Stimulated activated CD8-positive, alpha-beta memory T cell treated with anti-CD3 and anti-CD28 coated beads, Interleukin-4, amount 100 ng/mL, for 48 hours (primary cell): ENCODE data around the gene ME3.
A peak's percentile ranks its signal among the peaks of the same experiment; 100 is the strongest.
"Not testable (repeated sequence)": the region's sequence is repeated elsewhere in the genome, so short reads cannot be mapped to it uniquely, and the experiment has no call there.

ENCODE experiments used
- DNase-seq: peaks from one replicate; pipeline ENCODE4 v3.0.0-alpha.2; 2020

The ME3 gene

DNA sequence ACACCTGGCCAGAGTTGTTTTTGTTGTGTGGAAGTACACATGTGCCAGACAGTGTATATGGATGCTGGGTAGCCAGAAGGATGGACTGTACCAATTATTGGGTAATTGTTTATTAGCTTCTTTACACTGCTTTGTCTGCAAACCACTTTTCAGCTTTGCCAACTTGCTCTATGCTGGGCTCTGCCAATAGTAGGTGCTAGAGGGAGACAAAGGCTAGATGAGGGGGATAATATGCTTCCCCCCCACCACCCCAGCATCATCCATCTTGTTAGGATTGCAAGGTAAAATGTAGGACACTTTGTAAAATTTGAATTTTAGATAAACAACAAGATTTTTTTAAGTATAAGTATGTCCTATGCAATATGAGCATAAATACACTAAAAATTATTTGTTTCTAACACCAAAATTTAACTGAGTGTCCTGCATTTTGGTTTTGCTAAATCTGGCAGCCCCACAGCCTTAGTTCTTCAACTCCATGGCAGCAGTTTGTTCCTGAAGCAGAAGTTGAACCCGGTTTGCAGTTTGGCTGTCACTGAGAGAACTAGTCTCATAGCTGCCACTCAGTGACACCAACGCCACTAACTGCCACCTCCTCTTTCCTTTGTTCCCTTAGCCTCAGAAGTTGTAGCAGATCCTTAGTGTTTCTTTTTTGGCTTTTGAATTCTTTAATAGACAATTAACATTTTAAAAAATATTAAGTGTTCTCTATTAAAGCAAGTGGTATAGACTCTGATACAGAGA lies 219.0 kb downstream of the ME3 start:
- DNase-seq: no peak

DNA sequence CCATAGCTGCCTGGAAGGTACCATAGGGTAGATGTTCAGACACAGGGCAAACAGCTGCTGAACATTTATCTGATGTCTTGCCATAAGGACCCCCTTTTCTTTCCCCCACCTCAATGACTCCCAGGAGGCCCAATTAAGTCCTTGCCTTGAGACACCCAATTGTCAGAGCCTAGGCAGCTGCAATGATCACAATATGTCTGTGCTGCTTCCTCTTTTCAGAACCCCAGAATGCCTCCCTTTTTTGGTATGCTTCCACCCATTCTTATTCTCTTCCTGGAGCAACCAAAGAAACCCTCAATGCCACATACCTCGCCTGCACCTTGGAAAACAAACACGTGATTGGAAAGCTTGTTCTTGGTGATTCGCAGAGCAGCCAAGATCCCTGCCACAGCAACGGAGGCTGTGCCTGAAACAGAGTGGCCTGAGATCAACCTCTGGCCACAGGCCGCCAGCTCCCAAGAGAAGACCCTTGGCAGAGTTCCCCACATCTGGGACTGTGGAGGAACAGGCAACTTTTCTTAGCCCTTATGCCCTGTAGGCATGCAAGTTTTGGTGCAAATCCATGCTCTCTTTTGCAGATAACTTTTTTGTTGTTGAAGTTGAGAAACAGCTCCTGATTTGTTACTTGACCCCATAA lies 222.3 kb downstream of the ME3 start:
- no peak for DNase-seq

DNA sequence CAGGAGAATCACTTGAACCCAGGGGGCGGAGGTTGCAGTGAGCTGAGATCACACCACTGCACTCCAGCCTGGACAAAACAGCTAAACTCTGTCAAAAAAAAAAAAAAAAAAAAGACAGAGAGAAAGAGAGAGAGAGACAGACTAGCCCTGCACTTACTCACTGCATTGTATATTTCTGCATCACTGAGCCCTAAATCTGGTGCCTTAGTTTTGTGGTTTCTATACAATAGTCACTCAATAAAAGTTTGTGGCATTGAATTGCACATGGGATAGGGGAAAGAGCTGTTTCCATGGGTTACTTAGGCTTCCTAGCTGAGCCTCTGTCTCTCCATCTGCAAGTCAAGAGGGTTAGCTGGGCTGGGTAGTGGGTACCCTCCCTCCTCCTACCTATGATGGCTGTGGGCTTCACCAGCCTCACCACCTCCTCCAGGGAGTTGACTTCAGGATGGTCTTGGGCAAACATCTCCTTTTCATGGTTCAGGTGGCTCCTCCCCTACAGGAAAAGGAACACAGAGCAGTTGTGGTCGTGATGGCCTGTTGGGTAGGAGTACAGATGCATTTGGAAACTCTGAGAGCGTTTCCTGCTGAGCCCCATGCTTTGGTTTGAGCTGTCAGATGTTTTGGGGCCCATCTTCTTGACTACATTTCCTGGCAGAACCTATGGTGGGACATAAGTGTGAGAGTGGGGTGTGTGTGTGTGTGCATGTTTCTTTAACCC lies 224.5 kb downstream of the ME3 start:
- DNase-seq: peak; percentile 51

DNA sequence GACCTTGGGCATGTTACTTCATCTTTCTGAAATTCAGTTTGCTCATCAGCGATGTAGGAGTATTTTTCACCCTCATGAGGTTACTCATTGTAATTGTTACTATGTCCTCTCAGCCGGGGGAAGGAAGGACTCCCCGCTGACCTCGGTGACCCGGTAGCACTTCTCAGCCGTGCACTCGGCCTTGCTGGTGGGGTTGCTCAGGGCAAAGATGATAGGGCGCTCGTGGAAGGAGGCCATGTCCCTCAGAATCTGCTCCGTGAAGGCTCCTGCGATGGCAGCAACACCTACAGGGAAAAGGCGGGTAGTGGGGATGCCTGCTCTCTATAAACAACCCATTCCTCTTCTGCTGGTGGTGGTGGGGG lies 225.5 kb downstream of the ME3 start:
- DNase-seq: no peak

DNA sequence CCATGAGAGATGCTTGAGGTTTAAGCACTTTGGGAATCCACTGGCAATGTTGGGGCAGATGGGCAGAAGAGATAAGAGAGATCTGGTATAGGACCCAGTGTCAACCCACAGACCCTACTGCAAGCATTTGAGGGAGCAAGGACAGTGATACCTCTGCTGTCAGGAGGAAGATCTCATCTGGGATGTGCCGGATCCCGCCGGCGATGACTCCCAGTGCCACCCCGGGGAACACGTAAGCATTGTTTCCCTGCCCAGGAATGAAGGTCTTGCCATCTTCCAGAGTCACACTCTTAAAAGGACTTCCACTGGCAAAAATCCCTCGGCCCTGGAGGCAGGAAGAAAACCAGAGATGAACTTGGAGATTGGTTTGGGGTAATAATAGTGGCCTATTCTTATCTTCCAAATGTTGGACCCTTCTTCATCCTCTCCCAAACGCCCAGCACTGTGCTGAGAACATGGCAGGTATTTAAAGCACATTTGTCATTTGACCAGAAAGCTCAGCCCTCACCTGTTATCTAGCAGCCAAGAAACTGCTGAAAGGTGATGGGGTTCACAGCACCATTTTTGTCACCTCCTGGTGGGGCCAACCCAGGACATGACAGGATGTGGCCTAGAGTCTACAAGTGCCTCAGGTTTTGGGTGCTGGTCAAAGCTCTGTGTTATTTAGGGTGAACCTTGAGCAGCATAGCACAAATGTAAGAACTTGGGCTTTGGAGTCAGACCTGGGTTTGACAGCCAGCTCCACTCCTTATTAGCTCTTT lies 226.1 kb downstream of the ME3 start:
- no peak for DNase-seq

DNA sequence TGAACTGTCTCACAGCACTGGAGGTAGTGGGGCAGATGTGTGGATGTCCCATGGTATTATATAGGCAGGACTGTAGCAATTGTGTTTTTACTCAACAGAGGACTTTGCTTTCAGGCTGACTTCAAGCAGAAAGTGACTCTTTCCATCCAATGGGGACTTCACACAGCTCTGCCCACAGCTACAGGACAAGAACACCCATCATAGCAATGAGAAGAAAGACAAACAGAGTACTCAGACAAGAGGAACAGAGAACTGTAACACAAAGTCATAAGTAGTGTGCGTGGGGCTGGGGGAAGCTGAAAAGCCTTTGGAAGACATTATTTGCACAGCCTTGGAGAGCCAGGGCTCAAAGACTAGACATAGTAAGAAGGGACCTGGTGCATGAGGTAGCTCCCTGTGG lies 227.4 kb downstream of the ME3 start:
- DNase-seq: no peak

GRCh38 chr11:86443415-86443814 lies 229.0 kb downstream of the ME3 start:
- DNase-seq: no peak

- no peak for DNase-seq
Measured at GRCh38 chr11:86442827-86443226, 229.6 kb downstream of the ME3 start.

GRCh38 chr11:86442420-86442819 lies 230.0 kb downstream of the ME3 start:
- no peak for DNase-seq

GRCh38 chr11:86440843-86441242 lies 231.6 kb downstream of the ME3 start:
- no peak for DNase-seq

- DNase-seq: no peak
Measured at GRCh38 chr11:86440305-86440716, 232.1 kb downstream of the ME3 start.

DNA sequence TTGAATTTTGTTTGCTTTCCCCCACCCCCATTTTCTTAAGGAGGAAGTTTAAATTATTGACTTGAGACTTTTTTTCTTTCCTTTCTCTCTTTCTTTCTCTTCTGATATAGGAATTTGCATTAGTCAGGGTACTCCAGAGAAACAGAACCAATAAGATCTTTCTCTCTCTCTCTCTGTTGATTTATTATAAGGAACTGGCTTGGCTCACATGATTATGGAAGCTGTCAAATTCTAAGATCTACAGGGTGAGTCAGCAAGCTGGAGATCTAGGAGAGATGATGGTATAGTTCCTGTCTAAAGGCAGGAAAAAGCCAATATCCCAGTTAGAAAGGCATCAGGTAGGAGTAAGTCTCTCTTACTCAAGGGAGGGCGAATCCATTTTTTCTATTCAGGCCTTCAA lies 233.7 kb downstream of the ME3 start:
- DNase-seq: no peak

- no peak for DNase-seq
Measured at GRCh38 chr11:86435711-86436110, 236.7 kb downstream of the ME3 start.

DNA sequence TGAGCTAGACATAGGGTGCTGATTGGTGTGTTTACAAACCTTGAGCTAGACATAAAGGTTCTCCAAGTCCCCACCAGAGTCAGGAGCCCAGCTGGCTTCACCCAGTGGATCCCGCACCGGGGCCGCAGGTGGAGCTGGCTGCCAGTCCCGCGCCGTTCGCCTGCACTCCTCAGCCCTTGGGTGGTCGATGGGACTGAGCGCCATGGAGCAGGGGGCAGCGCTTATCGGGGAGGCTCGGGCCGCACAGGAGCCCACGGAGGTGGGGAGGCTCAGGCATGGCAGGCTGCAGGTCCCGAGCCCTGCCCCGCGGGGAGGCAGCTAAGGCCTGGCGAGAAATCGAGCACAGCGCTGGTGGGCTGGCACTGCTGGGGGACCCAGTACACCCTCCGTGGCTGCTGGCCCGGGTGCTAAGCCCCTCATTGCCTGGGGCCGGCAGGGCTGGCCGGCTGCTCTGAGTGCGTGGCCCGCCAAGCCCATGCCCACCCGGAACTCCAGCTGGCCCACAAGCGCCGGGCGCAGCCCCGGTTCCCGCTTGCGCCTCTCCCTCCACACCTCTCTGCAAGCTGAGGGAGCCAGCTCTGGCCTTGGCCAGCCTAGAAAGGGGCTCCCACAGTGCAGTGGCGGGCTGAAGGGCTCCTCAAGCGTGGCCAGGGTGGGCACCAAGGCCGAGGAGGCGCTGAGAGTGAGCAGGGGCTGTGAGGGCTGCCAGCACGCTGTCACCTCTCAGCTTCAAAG lies 238.9 kb downstream of the ME3 start:
- not testable (repeated sequence) for DNase-seq

DNA sequence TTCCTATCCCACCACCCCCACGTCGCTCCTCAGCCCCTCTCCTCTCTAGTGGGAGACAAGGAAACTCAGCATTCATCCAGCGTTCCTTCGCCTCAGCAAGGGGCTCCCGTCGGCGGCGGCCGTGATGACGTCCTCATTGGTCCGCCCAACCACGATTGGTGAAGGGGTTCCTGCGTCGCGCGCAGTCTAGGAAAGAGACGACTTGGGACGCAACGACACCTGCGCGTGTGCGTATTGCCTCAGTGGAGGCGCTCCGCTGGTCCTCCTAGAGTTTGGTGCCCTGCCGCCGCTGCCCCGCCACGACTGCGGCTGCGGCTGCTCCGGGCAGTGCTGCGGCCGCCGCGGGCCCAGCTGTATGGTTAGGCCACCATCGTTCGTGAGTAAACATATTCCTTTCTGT lies 241.2 kb downstream of the ME3 start:
- DNase-seq: no peak

DNA sequence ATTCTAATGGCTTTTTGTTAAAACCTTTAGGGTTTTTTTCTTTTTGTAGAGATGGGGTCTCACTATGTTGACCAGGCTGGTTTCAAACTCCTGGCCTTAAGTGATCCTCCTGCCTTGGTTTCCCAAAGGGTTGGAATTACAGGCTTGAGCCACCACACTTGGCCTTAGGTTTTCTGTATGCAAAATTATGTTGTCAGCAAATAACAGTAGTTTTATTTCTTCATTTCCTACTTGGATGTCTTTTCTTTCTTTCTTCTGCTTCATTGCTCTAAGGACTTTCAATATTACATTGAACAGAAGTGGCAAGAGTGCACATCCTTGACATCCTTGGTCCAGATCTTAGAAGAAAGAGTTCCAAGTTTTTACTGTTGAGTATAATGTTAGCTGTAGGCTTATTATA lies 245.0 kb downstream of the ME3 start:
- no peak for DNase-seq

- not testable (repeated sequence) for DNase-seq
Measured at GRCh38 chr11:86423488-86423887, 248.9 kb downstream of the ME3 start.

DNA sequence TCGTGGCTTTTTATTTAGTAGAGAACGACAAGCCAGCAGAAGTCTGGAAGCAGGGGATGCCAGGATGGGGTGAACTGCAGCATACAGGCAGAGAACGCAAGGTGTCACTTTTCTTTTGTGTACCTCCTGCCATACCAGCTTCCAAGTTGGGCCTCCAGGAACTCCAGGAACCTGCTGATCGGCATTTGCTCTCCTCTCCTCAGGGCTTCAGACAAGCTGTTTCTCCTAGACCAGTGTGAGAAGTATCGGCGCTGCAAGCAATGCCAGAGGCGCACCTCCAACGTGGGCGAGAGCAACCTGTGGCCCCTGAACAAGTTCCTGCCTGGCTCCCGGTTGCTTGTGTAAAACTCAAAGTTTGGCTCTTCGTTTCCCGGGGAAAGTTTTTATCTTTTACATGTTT lies 250.0 kb downstream of the ME3 start:
- no peak for DNase-seq

- DNase-seq: no peak
Measured at GRCh38 chr11:86421946-86422345, 250.5 kb downstream of the ME3 start.

GRCh38 chr11:86418917-86419316 lies 253.5 kb downstream of the ME3 start:
- no peak for DNase-seq

- DNase-seq: no peak
Measured at GRCh38 chr11:86418513-86418912, 253.9 kb downstream of the ME3 start.

- no peak for DNase-seq
Measured at GRCh38 chr11:86418106-86418505, 254.3 kb downstream of the ME3 start.

DNA sequence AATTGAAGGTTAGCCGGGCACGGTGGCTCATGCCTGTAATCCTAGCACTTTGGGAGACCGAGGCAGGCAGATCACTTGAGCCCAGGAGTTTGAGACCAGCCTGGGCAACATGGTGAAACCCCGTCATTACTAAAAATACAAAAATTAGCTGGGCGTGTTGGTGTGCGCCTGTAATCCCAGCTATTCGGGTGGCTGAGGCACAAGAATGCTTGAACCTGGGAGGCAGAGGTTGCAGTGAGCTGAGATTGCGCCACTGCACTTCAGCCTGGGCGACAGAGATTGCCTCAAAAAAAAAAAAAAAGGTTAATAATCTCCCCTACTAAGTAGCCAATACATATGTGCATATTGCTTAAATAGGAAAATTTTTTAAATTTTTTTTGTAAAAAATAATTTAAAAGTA lies 255.5 kb downstream of the ME3 start:
- DNase-seq: not testable (repeated sequence)
